Measurements from ENCODE around the gene PRRT3.

PRRT3 gene

GRCh38 chr3:9918261-9919038 lies 33.8 kb downstream of the PRRT3 start:
- Histone ChIP-seq H3K79me2 (ENCODE audit: control insufficient read depth, insufficient read depth, low read length, unreplicated experiment) (peaks cover 13% of the 10 kb centered on the region), H3K36me3 (ENCODE audit: insufficient read depth, low read length) (no peaks in the 10 kb centered on the region; the same call in 1 of the 2 replicates), H2AFZ (ENCODE audit: low read length, unreplicated experiment) (no peak overlapping the region), H3K27ac (ENCODE audit: low read depth, low read length) (no peak overlapping the region), H3K4me3 (ENCODE audit: low read depth, low read length) (peak overlapping the region; percentile 83), H3K27me3 (ENCODE audit: insufficient read depth, low read length) (no peaks in the 10 kb centered on the region), H3K4me1 (ENCODE audit: control insufficient read depth, insufficient read depth, low read length, unreplicated experiment) (peaks cover 25% of the 10 kb centered on the region)

DNA sequence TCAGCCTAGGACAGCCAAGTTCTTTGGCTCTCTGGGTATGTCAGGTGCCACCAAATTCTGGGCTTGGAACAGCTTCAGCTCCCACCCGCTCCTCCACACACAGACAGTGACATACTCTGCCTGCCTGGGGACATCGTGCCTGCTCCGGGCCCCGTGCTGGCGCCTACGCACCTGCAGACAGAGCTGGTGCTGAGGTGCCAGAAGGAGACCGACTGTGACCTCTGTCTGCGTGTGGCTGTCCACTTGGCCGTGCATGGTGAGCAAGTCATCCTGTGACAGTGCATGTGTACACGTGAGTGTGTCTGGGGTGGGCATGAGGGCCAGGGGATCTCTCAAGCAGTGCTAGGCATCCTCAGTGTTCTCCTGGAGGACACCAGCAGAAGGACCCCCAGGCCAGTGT lies 34.4 kb downstream of the PRRT3 start:
- Histone ChIP-seq H3K4me1 (ENCODE audit: control insufficient read depth, insufficient read depth, low read length, unreplicated experiment) (peaks cover 26% of the 10 kb centered on the region), H3K4me3 (ENCODE audit: low read depth, low read length) (peak overlapping the region; percentile 83), H3K27ac (ENCODE audit: low read depth, low read length) (no peak overlapping the region), H3K79me2 (ENCODE audit: control insufficient read depth, insufficient read depth, low read length, unreplicated experiment) (peaks cover 13% of the 10 kb centered on the region), H3K27me3 (ENCODE audit: insufficient read depth, low read length) (no peaks in the 10 kb centered on the region), H2AFZ (ENCODE audit: low read length, unreplicated experiment) (no peak overlapping the region), H3K36me3 (ENCODE audit: insufficient read depth, low read length) (no peaks in the 10 kb centered on the region)

- Histone ChIP-seq H2AFZ (ENCODE audit: low read length, unreplicated experiment) (peak within 1 kb of the TSS; percentile 81), H3K36me3 (ENCODE audit: insufficient read depth, low read length) (no peaks in the 10 kb centered on the region), H3K27ac (ENCODE audit: low read depth, low read length) (peak within 1 kb of the TSS; percentile 75)
Observed at GRCh38 chr3:9916734-9917680, 35.2 kb downstream of the PRRT3 start, which contains the start of gene IL17RC. Gene IL17RC, plus strand, starts transcription at chr3:9917098. Its CDS starts 218 bp downstream, at chr3:9917316.

GRCh38 chr3:9916346-9916733 lies 35.9 kb downstream of the PRRT3 start:
- H3K36me3 ChIP-seq (ENCODE audit: insufficient read depth, low read length) = no peaks in the 10 kb centered on the region
- H3K79me2 ChIP-seq (ENCODE audit: control insufficient read depth, insufficient read depth, low read length, unreplicated experiment) = peaks cover 13% of the 10 kb centered on the region
- H3K27ac ChIP-seq (ENCODE audit: low read depth, low read length) = peak overlapping the region; percentile 75
- no peaks in the 10 kb centered on the region for H3K27me3 ChIP-seq (ENCODE audit: insufficient read depth, low read length)
- peak overlapping the region; percentile 83 for H3K4me3 ChIP-seq (ENCODE audit: low read depth, low read length)
- no peak overlapping the region for H2AFZ ChIP-seq (ENCODE audit: low read length, unreplicated experiment)
- peaks cover 37% of the 10 kb centered on the region for H3K4me1 ChIP-seq (ENCODE audit: control insufficient read depth, insufficient read depth, low read length, unreplicated experiment)

More at GRCh38 chr3:9916734-9917680, 35.2 kb downstream of the PRRT3 start, which contains the start of gene IL17RC:
- Histone ChIP-seq H3K4me3 (ENCODE audit: low read depth, low read length) (peak within 1 kb of the TSS; percentile 83), H3K27me3 (ENCODE audit: insufficient read depth, low read length) (no peaks in the 10 kb centered on the region), H3K4me1 (ENCODE audit: control insufficient read depth, insufficient read depth, low read length, unreplicated experiment) (peaks cover 34% of the 10 kb centered on the region), H3K79me2 (ENCODE audit: control insufficient read depth, insufficient read depth, low read length, unreplicated experiment) (peaks cover 13% of the 10 kb centered on the region)

DNA sequence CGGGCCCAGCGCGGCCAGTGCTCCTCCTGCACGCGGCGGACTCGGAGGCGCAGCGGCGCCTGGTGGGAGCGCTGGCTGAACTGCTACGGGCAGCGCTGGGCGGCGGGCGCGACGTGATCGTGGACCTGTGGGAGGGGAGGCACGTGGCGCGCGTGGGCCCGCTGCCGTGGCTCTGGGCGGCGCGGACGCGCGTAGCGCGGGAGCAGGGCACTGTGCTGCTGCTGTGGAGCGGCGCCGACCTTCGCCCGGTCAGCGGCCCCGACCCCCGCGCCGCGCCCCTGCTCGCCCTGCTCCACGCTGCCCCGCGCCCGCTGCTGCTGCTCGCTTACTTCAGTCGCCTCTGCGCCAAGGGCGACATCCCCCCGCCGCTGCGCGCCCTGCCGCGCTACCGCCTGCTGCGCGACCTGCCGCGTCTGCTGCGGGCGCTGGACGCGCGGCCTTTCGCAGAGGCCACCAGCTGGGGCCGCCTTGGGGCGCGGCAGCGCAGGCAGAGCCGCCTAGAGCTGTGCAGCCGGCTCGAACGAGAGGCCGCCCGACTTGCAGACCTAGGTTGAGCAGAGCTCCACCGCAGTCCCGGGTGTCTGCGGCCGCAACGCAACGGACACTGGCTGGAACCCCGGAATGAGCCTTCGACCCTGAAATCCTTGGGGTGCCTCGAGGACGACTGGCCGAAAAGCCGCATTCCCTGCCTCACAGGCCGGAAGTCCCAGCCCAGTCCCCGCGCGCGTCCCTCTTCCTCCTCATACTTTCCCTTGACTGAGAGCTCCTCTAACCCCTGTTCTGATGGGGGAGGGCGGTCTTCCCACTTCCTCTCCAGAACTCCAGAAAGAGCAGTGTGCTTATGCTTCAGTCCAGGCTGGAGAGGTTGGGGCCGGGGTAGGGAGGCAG lies 36.7 kb downstream of the PRRT3 start:
- peak overlapping the region; percentile 52 for H2AFZ ChIP-seq (ENCODE audit: low read length, unreplicated experiment)

DNA sequence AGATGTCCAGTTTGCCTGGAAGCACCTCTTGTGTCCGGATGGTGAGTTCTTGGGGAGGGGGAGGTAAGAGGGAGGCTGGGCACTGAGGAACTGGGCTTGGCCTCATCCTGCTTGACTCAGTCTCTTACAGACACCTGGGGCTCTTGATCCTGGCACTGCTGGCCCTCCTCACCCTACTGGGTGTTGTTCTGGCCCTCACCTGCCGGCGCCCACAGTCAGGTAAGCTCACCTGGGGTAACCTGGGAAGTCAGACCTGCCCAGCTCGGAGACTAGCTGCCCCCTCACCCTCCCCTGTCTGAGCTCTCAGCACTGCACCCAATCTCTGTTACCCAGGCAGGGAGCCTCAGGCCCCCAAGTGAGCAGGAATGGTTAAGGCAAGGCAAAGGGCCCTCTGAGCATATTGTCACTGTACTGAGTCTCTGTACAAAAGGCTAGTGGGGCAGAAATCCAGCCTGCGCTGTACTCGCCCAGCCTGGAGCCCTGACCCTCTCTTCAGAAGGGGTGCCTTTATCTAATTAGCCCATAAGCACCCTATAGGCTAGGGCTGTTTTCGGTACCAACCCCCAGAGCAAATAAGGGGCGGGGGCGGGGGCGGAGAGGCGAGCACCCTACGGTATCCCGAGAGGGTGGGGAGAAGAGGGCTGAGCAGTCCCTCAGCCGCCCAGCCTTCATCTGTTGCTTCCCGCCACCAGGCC lies 37.5 kb downstream of the PRRT3 start:
- H3K27ac ChIP-seq (ENCODE audit: low read depth, low read length) = no peak overlapping the region
- H3K4me1 ChIP-seq (ENCODE audit: control insufficient read depth, insufficient read depth, low read length, unreplicated experiment) = peaks cover 37% of the 10 kb centered on the region
- peak overlapping the region; percentile 79 for H3K4me3 ChIP-seq (ENCODE audit: low read depth, low read length)
- H3K27me3 ChIP-seq (ENCODE audit: insufficient read depth, low read length) = no peaks in the 10 kb centered on the region
- H2AFZ ChIP-seq (ENCODE audit: low read length, unreplicated experiment) = no peak overlapping the region
- peaks cover 13% of the 10 kb centered on the region for H3K79me2 ChIP-seq (ENCODE audit: control insufficient read depth, insufficient read depth, low read length, unreplicated experiment)
- no peaks in the 10 kb centered on the region for H3K36me3 ChIP-seq (ENCODE audit: insufficient read depth, low read length)

More for the DNA sequence above, 36.7 kb downstream of the PRRT3 start:
- H3K4me3 ChIP-seq (ENCODE audit: low read depth, low read length) = peak overlapping the region; percentile 79
- H3K79me2 ChIP-seq (ENCODE audit: control insufficient read depth, insufficient read depth, low read length, unreplicated experiment) = peaks cover 13% of the 10 kb centered on the region
- H3K4me1 ChIP-seq (ENCODE audit: control insufficient read depth, insufficient read depth, low read length, unreplicated experiment) = peaks cover 37% of the 10 kb centered on the region
- H3K36me3 ChIP-seq (ENCODE audit: insufficient read depth, low read length) = no peaks in the 10 kb centered on the region
- H3K27me3 ChIP-seq (ENCODE audit: insufficient read depth, low read length) = no peaks in the 10 kb centered on the region
- H3K27ac ChIP-seq (ENCODE audit: low read depth, low read length) = peak overlapping the region; percentile 75

- H2AFZ ChIP-seq (ENCODE audit: low read length, unreplicated experiment) = no peak overlapping the region
- no peak overlapping the region for H3K4me3 ChIP-seq (ENCODE audit: low read depth, low read length)
- H3K27me3 ChIP-seq (ENCODE audit: insufficient read depth, low read length) = no peaks in the 10 kb centered on the region
- H3K27ac ChIP-seq (ENCODE audit: low read depth, low read length) = no peak overlapping the region
- peaks cover 13% of the 10 kb centered on the region for H3K79me2 ChIP-seq (ENCODE audit: control insufficient read depth, insufficient read depth, low read length, unreplicated experiment)
- no peaks in the 10 kb centered on the region for H3K36me3 ChIP-seq (ENCODE audit: insufficient read depth, low read length)
- peaks cover 37% of the 10 kb centered on the region for H3K4me1 ChIP-seq (ENCODE audit: control insufficient read depth, insufficient read depth, low read length, unreplicated experiment)
Observed at GRCh38 chr3:9914011-9914410, 38.2 kb downstream of the PRRT3 start.

DNA sequence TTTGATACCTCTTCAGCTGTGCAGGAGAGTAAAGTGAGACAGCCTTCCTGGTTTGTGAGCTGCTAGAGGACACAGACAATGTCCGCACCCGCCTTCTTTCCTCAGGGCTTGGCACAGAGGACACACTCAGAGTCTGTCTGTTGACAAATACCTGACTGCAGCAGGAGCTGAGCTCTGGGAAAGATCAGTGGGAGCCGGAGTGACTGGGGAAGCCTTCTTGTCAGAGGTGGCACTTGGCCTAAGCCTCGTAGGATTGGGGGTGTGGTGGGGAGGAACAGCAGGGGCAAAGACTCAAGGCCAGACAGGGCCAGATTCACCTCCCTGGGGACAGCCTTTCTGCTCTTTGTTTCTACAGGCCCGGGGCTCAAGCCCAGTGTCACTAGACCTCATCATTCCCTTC lies 38.6 kb downstream of the PRRT3 start:
- Histone ChIP-seq H3K79me2 (ENCODE audit: control insufficient read depth, insufficient read depth, low read length, unreplicated experiment) (peaks cover 13% of the 10 kb centered on the region), H3K36me3 (ENCODE audit: insufficient read depth, low read length) (no peaks in the 10 kb centered on the region), H3K4me3 (ENCODE audit: low read depth, low read length) (no peak overlapping the region), H3K4me1 (ENCODE audit: control insufficient read depth, insufficient read depth, low read length, unreplicated experiment) (peaks cover 36% of the 10 kb centered on the region), H3K27ac (ENCODE audit: low read depth, low read length) (no peak overlapping the region), H3K27me3 (ENCODE audit: insufficient read depth, low read length) (no peaks in the 10 kb centered on the region), H2AFZ (ENCODE audit: low read length, unreplicated experiment) (no peak overlapping the region)

DNA sequence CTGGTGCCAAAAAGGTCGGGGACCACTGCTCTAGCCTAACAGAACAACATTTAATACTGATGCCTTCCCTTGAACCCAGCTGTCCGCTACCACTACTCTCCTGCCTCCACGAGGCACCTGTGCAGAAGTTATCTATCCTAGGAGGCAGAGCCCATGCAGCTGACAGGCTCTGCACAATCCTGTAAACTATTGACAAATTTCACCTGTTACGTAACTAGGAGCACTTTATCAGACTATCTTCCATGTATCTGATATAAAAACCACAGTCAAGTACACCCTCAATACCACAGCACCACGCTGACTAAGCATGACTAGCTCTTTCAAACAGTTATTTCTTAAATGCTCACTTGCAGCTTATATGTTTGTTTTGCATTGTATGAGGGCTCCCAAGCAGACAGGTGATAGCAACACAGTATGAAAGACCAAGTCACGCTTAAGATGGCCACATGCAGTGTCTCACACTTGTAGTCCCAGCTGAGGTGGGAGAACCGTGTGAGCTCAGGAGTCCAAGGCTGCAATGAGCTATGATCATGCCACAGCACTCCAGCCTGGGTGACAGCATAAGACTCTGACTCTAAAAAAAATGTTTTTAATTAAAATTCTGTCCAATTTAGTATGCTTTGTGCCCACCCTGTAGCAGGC lies 39.8 kb downstream of the PRRT3 start:
- Histone ChIP-seq H3K27me3 (ENCODE audit: insufficient read depth, low read length) (no peaks in the 10 kb centered on the region), H3K4me3 (ENCODE audit: low read depth, low read length) (no peak overlapping the region), H3K36me3 (ENCODE audit: insufficient read depth, low read length) (no peaks in the 10 kb centered on the region), H3K79me2 (ENCODE audit: control insufficient read depth, insufficient read depth, low read length, unreplicated experiment) (peaks cover 3% of the 10 kb centered on the region), H2AFZ (ENCODE audit: low read length, unreplicated experiment) (no peak overlapping the region), H3K4me1 (ENCODE audit: control insufficient read depth, insufficient read depth, low read length, unreplicated experiment) (peaks cover 25% of the 10 kb centered on the region), H3K27ac (ENCODE audit: low read depth, low read length) (no peak overlapping the region)

All from ACC112 (cell line).